Ectodermal cell (in vitro differentiated cells): ENCODE measurements around the gene PARD6G.
"Not testable (repeated sequence)": the region's sequence is repeated elsewhere in the genome, so short reads cannot be mapped to it uniquely, and the experiment has no call there.

Source experiments
- H3K27ac ChIP-seq: 2 replicates; pipeline ENCODE4 v1.7.0; 2013; ENCODE audit warnings: mild to moderate bottlenecking, low read depth, low read length; ENCODE audit not compliant: insufficient read depth, poor library complexity, severe bottlenecking
- H3K27me3 ChIP-seq: 2 replicates; pipeline ENCODE4 v1.7.0; 2013; ENCODE audit warnings: mild to moderate bottlenecking, low read length; ENCODE audit not compliant: insufficient read depth, control insufficient read depth, poor library complexity, severe bottlenecking
- H3K36me3 ChIP-seq: one replicate; pipeline ENCODE4 v1.7.0; 2013; ENCODE audit warnings: low read length; ENCODE audit not compliant: control insufficient read depth, insufficient read depth
- H3K4me1 ChIP-seq: one replicate; pipeline ENCODE4 v1.7.0; 2013; ENCODE audit warnings: low read length; ENCODE audit not compliant: control insufficient read depth, insufficient read depth
- H3K4me3 ChIP-seq: 2 replicates; pipeline ENCODE4 v1.7.0; 2013; ENCODE audit warnings: low read depth, low read length, control low read depth; ENCODE audit not compliant: insufficient read depth
- H3K9me3 ChIP-seq: 2 replicates; pipeline ENCODE4 v1.7.0; 2013; ENCODE audit warnings: mild to moderate bottlenecking, low read length, moderate library complexity; ENCODE audit not compliant: control insufficient read depth
- WGBS, 2 experiments: methylation state at CpG; one replicate each; pipeline ENCODE4 v1.1.7; 2013; ENCODE audit warnings: missing lambda C conversion rate in 2 of 2; 5-methylcytosine and 5-hydroxymethylcytosine counted together

Gene PARD6G

GRCh38 chr18:80164727-80165355 is 82.5 kb downstream of the PARD6G start:
- H3K4me1 ChIP-seq, H3K27ac ChIP-seq, H3K36me3 ChIP-seq, H3K4me3 ChIP-seq, H3K27me3 ChIP-seq, H3K9me3 ChIP-seq: not testable (repeated sequence)
- WGBS, 2 experiments, result 93 to 95% methylated on average over 9 of the region's 9 CpGs

GRCh38 chr18:80163183-80163582 is 84.1 kb downstream of the PARD6G start:
- H3K4me3 ChIP-seq, result no peak overlapping the region
- WGBS, 2 experiments, result 94 to 97% methylated on average over 7 of the region's 7 CpGs
- H3K27ac ChIP-seq, result no peak overlapping the region
- H3K4me1 ChIP-seq, result no peaks in the 10 kb centered on the region
- H3K27me3 ChIP-seq, result no peaks in the 10 kb centered on the region
- no peaks in the 10 kb centered on the region for H3K36me3 ChIP-seq
- H3K9me3 ChIP-seq, result peaks cover 4% of the 10 kb centered on the region

GRCh38 chr18:80161781-80162417 is 85.4 kb downstream of the PARD6G start:
- Histone ChIP-seq H3K36me3 (no peaks in the 10 kb centered on the region), H3K4me1 (no peaks in the 10 kb centered on the region)

GRCh38 chr18:80159713-80160636 is 87.3 kb downstream of the PARD6G start:
- WGBS, 2 experiments, result 96% methylated on average over 109 of the region's 109 CpGs

More at GRCh38 chr18:80161781-80162417, 85.4 kb downstream of the PARD6G start:
- Histone ChIP-seq H3K27ac (no peak overlapping the region), H3K4me3 (no peak overlapping the region), H3K27me3 (no peaks in the 10 kb centered on the region), H3K9me3 (peaks cover 4% of the 10 kb centered on the region)
- WGBS, 2 experiments, result 94 to 96% methylated on average over 7 of the region's 7 CpGs

GRCh38 chr18:80158365-80158764 is 88.9 kb downstream of the PARD6G start:
- H3K4me1 ChIP-seq, result no peaks in the 10 kb centered on the region
- WGBS, 2 experiments, result 90 to 91% methylated on average over 5 of the region's 5 CpGs
- H3K4me3 ChIP-seq, result no peak overlapping the region
- H3K36me3 ChIP-seq, result no peaks in the 10 kb centered on the region
- H3K27me3 ChIP-seq, result no peaks in the 10 kb centered on the region
- H3K27ac ChIP-seq, result no peak overlapping the region
- no peaks in the 10 kb centered on the region for H3K9me3 ChIP-seq

More at GRCh38 chr18:80159713-80160636, 87.3 kb downstream of the PARD6G start:
- Histone ChIP-seq H3K27me3 (no peaks in the 10 kb centered on the region), H3K9me3 (peaks cover 4% of the 10 kb centered on the region), H3K36me3 (no peaks in the 10 kb centered on the region), H3K4me1 (no peaks in the 10 kb centered on the region), H3K4me3 (no peak overlapping the region), H3K27ac (no peak overlapping the region)

GRCh38 chr18:80157708-80158343 is 89.5 kb downstream of the PARD6G start:
- Histone ChIP-seq H3K27me3 (no peaks in the 10 kb centered on the region), H3K4me3 (no peak overlapping the region), H3K27ac (no peak overlapping the region), H3K9me3 (no peaks in the 10 kb centered on the region), H3K36me3 (no peaks in the 10 kb centered on the region), H3K4me1 (no peaks in the 10 kb centered on the region)
- WGBS, 2 experiments, result 76% methylated on average over 8 of the region's 8 CpGs

GRCh38 chr18:80154293-80154692 is 93.0 kb downstream of the PARD6G start:
- no peak overlapping the region for H3K27ac ChIP-seq
- 79 to 84% methylated on average over 6 of the region's 6 CpGs for WGBS, 2 experiments
- H3K9me3 ChIP-seq, result no peaks in the 10 kb centered on the region
- no peak overlapping the region for H3K4me3 ChIP-seq
- H3K27me3 ChIP-seq, result no peaks in the 10 kb centered on the region
- H3K36me3 ChIP-seq, result no peaks in the 10 kb centered on the region
- no peaks in the 10 kb centered on the region for H3K4me1 ChIP-seq

- no peaks in the 10 kb centered on the region for H3K27me3 ChIP-seq
- no peaks in the 10 kb centered on the region for H3K9me3 ChIP-seq
- H3K36me3 ChIP-seq, result peaks cover 3% of the 10 kb centered on the region
- H3K27ac ChIP-seq, result no peak overlapping the region
- H3K4me3 ChIP-seq, result no peak overlapping the region
- no peaks in the 10 kb centered on the region for H3K4me1 ChIP-seq
Measured at GRCh38 chr18:80149667-80150066, 97.6 kb downstream of the PARD6G start.

- 96% methylated on average over 34 of the region's 34 CpGs for WGBS, 2 experiments
- Histone ChIP-seq H3K27me3 (no peaks in the 10 kb centered on the region), H3K4me1 (no peaks in the 10 kb centered on the region), H3K36me3 (peaks cover 3% of the 10 kb centered on the region), H3K9me3 (no peaks in the 10 kb centered on the region), H3K4me3 (no peak overlapping the region), H3K27ac (no peak overlapping the region)
Measured at GRCh38 chr18:80148326-80149199, 98.8 kb downstream of the PARD6G start.
